Esophagus squamous epithelium (tissue), 4 donors: ENCODE results near the gene KRTAP10-1.

Source experiments
- CTCF ChIP-seq, 6 experiments: fragments of 450-650 bp in 4 of 6; fragments of 200-600 bp in 2 of 6; sonication (generic) in 2 of 6; IDR thresholded peaks; one replicate each; pipeline ENCODE4 v1.5.1; 2016 to 2019; ENCODE audit warnings: antibody characterized with exemption in 6 of 6, mild to moderate bottlenecking in 4 of 6, moderate library complexity in 4 of 6
- POLR2A ChIP-seq, 4 donors: fragments of 450-650 bp; IDR thresholded peaks; one replicate each; pipeline ENCODE4 v1.6.1; 2017; ENCODE audit warnings: antibody characterized with exemption in 4 of 4, mild to moderate bottlenecking in 4 of 4, moderate library complexity in 3 of 4

DNA sequence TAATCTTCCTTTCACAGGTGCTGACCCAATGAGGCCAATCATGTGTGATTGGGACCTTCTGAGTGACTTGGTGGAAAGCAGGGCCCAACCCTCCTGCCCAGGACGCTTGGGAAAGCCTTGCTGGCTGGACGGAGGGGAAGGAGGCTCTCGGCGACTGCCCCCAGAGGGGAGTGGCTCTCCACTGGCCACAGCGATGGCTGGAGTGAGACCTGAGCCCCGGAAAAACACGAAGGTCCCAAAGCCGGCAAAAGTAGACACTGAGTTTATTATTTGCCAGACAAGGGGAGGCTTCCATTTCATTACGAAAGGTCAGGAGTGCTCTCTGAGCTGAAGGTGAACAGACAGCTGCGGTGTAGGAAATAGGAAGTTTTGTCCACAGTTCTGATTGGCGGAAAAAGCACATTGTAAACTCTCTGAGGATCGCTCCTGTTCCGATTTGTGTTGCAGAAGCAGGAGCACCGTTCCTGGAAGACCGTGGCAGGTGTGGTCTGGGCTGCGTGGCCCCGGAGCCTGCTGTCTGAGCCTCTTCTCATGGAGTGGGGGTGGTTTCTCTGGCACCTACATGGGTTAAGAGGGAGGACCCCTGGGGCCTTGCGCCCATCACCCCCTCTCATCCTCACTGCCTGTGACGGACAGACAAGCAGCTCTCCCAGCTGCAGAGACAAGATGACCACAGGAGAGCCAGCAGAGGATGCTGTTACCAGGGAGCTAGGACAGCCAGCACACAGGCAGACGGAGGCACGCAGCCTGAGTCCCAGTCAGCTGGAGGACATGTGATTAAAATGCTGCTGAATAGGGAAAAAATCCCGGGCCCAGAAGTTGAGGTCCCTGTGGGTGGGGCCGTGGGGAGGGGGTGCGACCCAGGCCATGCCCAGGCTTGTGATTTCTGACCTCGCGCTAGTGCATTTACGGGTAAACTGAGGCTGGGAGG, 41.5 kb downstream of the KRTAP10-1 start:
- TF ChIP-seq CTCF (IDR thresholded peaks at IDR 0.05) (no peak), POLR2A (IDR thresholded peaks at IDR 0.05) (no peak)
